ENCODE data around the gene CALR. TPM values are rescaled to one million over a fixed set of nuclear protein-coding genes. Genes with fewer than 3 reads are reported as not detected.
A peak's percentile ranks its signal among the peaks of the same experiment; 100 is the strongest.
"Not testable (repeated sequence)": the region's sequence is repeated elsewhere in the genome, so short reads cannot be mapped to it uniquely, and the experiment has no call there.

The CALR gene
- 2,097 and 2,142 TPM in 2 replicates for total RNA-seq (2012; rRNA removed)

DNA sequence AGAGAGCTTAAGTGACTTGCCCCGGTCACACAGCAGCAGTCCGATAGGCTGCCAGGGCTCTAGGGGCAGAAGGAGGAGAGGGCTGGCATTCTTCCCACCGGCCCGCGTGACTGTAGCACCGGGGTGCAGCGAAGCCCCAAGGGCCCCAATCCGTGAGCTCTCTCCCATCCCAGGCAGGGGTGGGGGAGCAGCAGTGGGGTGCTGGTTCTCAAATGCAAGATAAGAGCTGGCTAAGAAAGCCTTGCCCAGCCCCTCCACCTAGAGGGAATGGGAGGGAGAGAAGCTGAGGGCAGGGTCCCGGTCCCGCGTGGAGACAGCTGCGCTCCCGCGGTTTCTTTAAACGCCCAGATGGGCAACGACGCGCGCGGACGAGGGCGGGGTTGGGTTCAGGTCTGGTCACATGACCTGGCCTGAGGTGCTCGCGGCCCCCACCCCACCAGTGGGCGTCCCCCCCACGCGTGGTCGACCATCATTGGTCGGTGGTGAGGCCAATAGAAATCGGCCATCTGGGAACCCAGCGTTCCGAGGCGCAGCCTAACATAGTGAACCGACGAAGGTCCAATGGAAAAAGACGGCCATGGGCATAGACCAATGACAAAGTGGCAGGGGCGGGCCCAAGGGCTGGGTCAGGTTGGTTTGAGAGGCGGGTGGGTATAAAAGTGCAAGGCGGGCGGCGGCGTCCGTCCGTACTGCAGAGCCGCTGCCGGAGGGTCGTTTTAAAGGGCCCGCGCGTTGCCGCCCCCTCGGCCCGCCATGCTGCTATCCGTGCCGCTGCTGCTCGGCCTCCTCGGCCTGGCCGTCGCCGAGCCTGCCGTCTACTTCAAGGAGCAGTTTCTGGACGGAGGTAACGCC lies at the start of gene CALR:
CALR (plus strand) TSS at position 683 of the 852 bp plus-strand sequence; CDS start at position 754, 71 bp downstream.
- H3K9ac ChIP-seq (ENCODE audit: low read depth, low read length) = peak within 1 kb of the TSS; percentile 99
- no peaks in the 10 kb centered on the region for H3K27me3 ChIP-seq (ENCODE audit: control insufficient read depth, insufficient read depth, low read length)
- no peaks in the 10 kb centered on the region for H3K9me3 ChIP-seq (replicated peaks; ENCODE audit: low read length)
- peaks cover 29% of the 10 kb centered on the region for H3K4me1 ChIP-seq (ENCODE audit: control insufficient read depth, insufficient read depth, low read length)
- peak within 1 kb of the TSS; percentile 95 for H3K4me2 ChIP-seq (ENCODE audit: low read length)
- peaks cover 46% of the 10 kb centered on the region for H3K36me3 ChIP-seq (ENCODE audit: insufficient read depth, low read length)
- peak within 1 kb of the TSS; percentile 99 for H3K4me3 ChIP-seq (ENCODE audit: low read length)

DNA sequence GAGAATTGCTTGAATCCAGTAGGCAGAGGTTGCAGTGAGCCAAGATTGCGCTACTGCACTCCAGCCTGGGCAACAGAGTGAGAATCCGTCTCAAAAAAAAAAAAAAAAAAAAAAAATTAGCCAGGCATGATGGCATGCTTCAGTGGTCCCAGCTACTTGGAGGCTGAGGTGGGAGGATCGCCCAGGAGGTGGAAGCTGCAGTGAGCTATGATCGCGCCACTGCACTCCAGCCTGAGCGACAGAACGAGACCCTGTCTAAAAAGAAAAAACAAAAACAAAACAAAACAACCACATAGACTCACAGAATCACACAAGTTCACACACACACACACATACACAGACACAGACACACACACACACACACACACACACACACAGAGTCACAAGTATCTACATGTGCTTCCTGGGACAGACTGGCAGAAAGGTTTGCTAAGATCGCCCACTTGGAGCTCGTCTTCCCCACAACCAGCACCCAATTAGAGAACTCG lies 48.1 kb upstream of the CALR start:
- H3K27me3 ChIP-seq (ENCODE audit: control insufficient read depth, insufficient read depth, low read length) = peaks cover 15% of the 10 kb centered on the region
- H3K4me1 ChIP-seq (ENCODE audit: control insufficient read depth, insufficient read depth, low read length) = peaks cover 11% of the 10 kb centered on the region
- not testable (repeated sequence) for H3K36me3 ChIP-seq (ENCODE audit: insufficient read depth, low read length); H3K9me3 ChIP-seq (replicated peaks; ENCODE audit: low read length); H3K9ac ChIP-seq (ENCODE audit: low read depth, low read length)
- H3K4me3 ChIP-seq (ENCODE audit: low read length) = peak overlapping the region; percentile 59
- peak overlapping the region; percentile 79 for H3K4me2 ChIP-seq (ENCODE audit: low read length)

DNA sequence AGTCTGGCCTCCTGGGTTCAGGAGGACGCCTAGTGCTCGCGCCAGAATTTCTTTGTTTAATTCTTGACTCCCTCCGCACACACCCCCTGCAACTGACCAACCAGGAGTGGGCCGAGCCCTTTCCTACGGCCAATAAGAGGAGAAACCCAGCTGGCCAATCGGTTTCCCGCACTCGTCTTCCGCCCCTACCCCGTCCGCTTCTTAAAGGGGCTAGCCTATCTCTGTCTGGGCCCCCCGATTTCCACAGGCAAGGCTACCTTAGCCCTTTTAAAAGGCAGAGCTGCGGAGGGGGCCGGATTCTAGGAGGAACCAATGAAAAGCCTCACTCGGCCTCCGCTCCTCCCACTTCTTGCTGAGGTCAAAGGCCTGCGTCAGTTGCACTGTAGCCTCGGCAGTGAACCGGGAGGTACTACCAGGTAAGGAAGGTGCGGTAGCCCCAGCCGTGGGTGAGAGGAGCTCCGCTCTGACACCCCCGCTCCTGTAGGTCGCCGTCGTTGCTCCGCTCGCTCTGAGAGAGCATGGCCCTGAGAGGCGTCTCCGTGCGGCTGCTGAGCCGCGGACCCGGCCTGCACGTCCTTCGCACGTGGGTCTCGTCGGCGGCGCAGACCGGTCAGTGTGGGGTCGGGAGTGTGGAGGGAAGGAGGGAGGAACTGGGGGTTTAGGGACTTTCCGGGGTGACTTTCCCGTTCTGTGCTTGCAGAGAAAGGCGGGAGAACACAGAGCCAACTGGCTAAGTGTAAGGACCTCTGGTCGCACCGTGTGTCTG lies 47.4 kb upstream of the CALR start, which contains the start of gene GCDH:
GCDH (plus strand) TSS at position 374 of the 766 bp plus-strand sequence; CDS start at position 519, 145 bp downstream.
- peak within 1 kb of the TSS; percentile 96 for H3K4me2 ChIP-seq (ENCODE audit: low read length)
- H3K4me1 ChIP-seq (ENCODE audit: control insufficient read depth, insufficient read depth, low read length) = peaks cover 10% of the 10 kb centered on the region
- H3K9ac ChIP-seq (ENCODE audit: low read depth, low read length) = peak within 1 kb of the TSS; percentile 62
- H3K4me3 ChIP-seq (ENCODE audit: low read length) = peak within 1 kb of the TSS; percentile 92
- H3K9me3 ChIP-seq (replicated peaks; ENCODE audit: low read length) = no peaks in the 10 kb centered on the region
- peaks cover 10% of the 10 kb centered on the region for H3K27me3 ChIP-seq (ENCODE audit: control insufficient read depth, insufficient read depth, low read length)
- H3K36me3 ChIP-seq (ENCODE audit: insufficient read depth, low read length) = peaks cover 4% of the 10 kb centered on the region

DNA sequence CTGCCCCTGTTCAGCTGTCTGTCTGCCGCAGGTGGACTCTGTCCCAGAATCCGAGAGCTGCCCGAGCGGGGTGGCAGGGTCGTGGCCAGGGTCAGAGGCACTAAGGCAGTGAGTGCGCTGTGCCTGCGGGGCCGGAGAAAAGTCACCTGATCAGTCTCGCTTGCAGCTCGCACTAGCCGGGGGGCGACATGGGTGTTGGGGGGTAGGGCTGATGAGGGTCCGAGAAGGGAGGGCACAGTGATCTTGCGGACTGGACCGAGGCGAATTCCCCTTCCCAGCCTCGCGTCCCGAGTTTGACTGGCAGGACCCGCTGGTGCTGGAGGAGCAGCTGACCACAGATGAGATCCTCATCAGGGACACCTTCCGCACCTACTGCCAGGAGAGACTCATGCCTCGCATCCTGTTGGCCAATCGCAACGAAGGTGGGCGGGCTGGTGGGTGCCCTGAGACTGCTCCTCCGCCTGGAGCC lies 46.8 kb upstream of the CALR start:
- H3K4me1 ChIP-seq (ENCODE audit: control insufficient read depth, insufficient read depth, low read length) = peaks cover 10% of the 10 kb centered on the region
- H3K4me3 ChIP-seq (ENCODE audit: low read length) = peak overlapping the region; percentile 92
- no peaks in the 10 kb centered on the region for H3K9me3 ChIP-seq (replicated peaks; ENCODE audit: low read length)
- H3K4me2 ChIP-seq (ENCODE audit: low read length) = peak overlapping the region; percentile 96
- H3K9ac ChIP-seq (ENCODE audit: low read depth, low read length) = peak overlapping the region; percentile 62
- peaks cover 5% of the 10 kb centered on the region for H3K27me3 ChIP-seq (ENCODE audit: control insufficient read depth, insufficient read depth, low read length)
- H3K36me3 ChIP-seq (ENCODE audit: insufficient read depth, low read length) = peaks cover 4% of the 10 kb centered on the region

DNA sequence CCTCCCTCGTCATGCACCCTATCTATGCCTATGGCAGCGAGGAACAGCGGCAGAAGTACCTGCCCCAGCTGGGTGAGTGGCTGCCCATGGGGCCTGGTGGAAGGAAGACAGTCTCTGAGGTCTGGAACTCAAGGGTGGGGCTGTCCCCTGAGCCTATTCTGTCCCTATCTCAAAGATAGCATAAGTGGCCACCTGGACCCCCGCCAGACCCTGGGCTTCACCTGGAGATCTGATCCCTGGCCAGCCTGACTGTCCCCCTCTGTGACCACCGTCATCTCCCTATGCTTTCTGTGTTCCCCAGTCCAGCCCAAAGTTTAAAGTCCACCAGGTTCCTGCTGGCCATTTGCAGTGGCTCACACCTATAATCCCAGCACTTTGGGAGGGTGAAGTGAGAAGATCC lies 44.8 kb upstream of the CALR start:
- Histone ChIP-seq H3K36me3 (ENCODE audit: insufficient read depth, low read length) (peaks cover 10% of the 10 kb centered on the region), H3K27me3 (ENCODE audit: control insufficient read depth, insufficient read depth, low read length) (no peaks in the 10 kb centered on the region), H3K9ac (ENCODE audit: low read depth, low read length) (no peak overlapping the region), H3K4me2 (ENCODE audit: low read length) (no peak overlapping the region), H3K4me3 (ENCODE audit: low read length) (no peak overlapping the region), H3K9me3 (replicated peaks; ENCODE audit: low read length) (no peaks in the 10 kb centered on the region), H3K4me1 (ENCODE audit: control insufficient read depth, insufficient read depth, low read length) (peaks cover 10% of the 10 kb centered on the region)

DNA sequence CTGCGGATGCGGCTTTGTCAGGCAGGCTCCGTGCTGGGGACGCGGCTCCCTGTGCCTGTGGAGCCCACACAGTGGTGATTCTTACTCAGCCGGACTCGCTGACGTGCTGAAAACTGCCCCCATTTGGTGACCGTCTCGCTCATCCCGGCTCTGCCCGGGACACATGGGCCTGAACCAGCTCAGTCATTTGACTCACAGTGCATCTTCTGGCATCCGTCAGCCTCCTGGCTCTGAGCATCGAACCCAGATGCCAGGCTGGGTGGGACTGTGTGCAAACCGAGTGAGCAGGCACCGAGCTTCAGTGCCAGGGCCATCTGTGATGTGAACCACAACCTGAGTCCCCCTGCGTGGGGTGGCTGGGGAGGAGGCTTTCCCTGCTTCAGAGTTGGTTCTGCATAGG lies 41.9 kb upstream of the CALR start:
- peaks cover 10% of the 10 kb centered on the region for H3K36me3 ChIP-seq (ENCODE audit: insufficient read depth, low read length)

DNA sequence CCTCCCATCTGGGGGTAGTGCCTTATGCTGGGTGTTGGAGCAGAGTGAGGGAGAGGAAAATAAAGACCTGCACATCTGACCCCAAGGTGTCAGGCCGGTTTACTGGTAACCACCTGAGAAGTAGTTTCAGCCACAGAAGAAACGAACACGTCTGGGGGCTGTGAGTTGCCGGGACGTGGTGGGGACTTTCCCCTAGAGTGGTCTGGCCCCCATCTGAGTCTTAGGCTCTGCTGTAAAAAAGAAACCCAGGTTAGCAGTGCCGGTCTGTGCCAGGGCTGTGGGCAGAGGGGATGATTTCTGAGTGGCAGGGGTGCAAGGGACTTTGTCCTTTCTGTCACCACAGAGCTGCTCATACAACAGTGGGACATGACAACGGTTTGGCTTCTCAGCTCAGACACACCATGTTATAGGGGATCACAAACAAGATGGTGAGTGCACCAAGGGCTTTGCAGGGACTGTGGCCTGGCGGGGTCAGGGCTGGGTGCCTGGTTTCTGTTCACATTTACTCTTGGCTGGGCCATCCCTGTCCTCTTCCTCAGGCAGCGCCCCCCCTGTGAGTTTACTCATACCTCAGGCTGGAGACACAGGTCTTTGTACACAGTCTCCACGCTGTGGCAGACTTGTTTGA lies 38.4 kb upstream of the CALR start:
- H3K4me3 ChIP-seq (ENCODE audit: low read length) = no peak overlapping the region
- peaks cover 5% of the 10 kb centered on the region for H3K36me3 ChIP-seq (ENCODE audit: insufficient read depth, low read length)
- H3K9ac ChIP-seq (ENCODE audit: low read depth, low read length) = no peak overlapping the region
- no peaks in the 10 kb centered on the region for H3K9me3 ChIP-seq (replicated peaks; ENCODE audit: low read length)
- no peaks in the 10 kb centered on the region for H3K4me1 ChIP-seq (ENCODE audit: control insufficient read depth, insufficient read depth, low read length)
- H3K4me2 ChIP-seq (ENCODE audit: low read length) = no peak overlapping the region
- H3K27me3 ChIP-seq (ENCODE audit: control insufficient read depth, insufficient read depth, low read length) = no peaks in the 10 kb centered on the region

More for the DNA sequence above, 41.9 kb upstream of the CALR start:
- no peaks in the 10 kb centered on the region for H3K27me3 ChIP-seq (ENCODE audit: control insufficient read depth, insufficient read depth, low read length)
- no peaks in the 10 kb centered on the region for H3K9me3 ChIP-seq (replicated peaks; ENCODE audit: low read length)
- no peak overlapping the region for H3K9ac ChIP-seq (ENCODE audit: low read depth, low read length)
- no peak overlapping the region for H3K4me2 ChIP-seq (ENCODE audit: low read length)
- H3K4me1 ChIP-seq (ENCODE audit: control insufficient read depth, insufficient read depth, low read length) = peaks cover 5% of the 10 kb centered on the region
- no peak overlapping the region for H3K4me3 ChIP-seq (ENCODE audit: low read length)

DNA sequence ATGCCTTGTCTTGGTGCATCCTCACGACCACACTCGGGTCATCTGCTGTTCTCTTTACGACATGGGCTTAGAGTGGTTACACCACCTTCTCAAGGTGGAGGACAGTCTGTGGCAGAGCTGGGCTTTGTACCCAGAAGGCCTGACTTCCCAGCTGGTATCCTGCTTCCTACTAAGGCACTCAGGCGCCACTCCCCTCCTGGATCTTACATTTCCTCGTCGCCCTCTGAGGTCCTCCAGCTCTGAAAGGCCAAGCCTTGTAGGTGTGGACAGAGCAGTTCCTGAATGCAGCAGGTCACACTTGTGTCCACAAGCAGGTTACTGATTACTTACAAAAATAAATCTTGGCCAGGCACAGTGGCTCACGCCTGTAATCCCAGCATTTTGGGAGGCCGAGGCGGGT lies 31.2 kb upstream of the CALR start:
- H3K9ac ChIP-seq (ENCODE audit: low read depth, low read length) = no peak overlapping the region
- no peaks in the 10 kb centered on the region for H3K4me1 ChIP-seq (ENCODE audit: control insufficient read depth, insufficient read depth, low read length)
- H3K9me3 ChIP-seq (replicated peaks; ENCODE audit: low read length) = no peaks in the 10 kb centered on the region
- no peak overlapping the region for H3K4me3 ChIP-seq (ENCODE audit: low read length)
- no peak overlapping the region for H3K4me2 ChIP-seq (ENCODE audit: low read length)
- H3K27me3 ChIP-seq (ENCODE audit: control insufficient read depth, insufficient read depth, low read length) = no peaks in the 10 kb centered on the region
- H3K36me3 ChIP-seq (ENCODE audit: insufficient read depth, low read length) = no peaks in the 10 kb centered on the region

DNA sequence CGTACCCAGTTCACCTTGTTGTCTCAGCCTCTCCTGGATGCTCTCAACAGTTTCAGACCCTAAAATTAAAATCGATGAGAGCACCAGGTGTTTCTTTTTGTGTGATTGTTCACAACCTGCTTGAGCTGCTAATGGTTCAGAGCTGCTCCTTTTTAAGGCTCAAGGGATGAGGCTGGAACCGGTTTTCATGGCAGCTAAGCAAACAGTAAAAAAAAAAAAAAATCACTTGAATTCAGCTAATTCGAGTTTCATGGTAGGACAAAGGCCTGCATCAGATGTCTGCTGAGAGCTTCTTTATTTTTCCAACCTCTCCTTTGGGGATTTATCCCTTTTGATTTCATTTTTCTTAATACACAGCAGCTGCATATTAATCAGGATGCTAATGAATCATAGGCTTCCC lies 25.8 kb upstream of the CALR start:
- H3K36me3 ChIP-seq (ENCODE audit: insufficient read depth, low read length) = no peaks in the 10 kb centered on the region
- no peak overlapping the region for H3K9ac ChIP-seq (ENCODE audit: low read depth, low read length)
- H3K4me2 ChIP-seq (ENCODE audit: low read length) = peak overlapping the region; percentile 49
- H3K4me3 ChIP-seq (ENCODE audit: low read length) = no peak overlapping the region
- no peaks in the 10 kb centered on the region for H3K27me3 ChIP-seq (ENCODE audit: control insufficient read depth, insufficient read depth, low read length)
- H3K9me3 ChIP-seq (replicated peaks; ENCODE audit: low read length) = no peaks in the 10 kb centered on the region
- peaks cover 14% of the 10 kb centered on the region for H3K4me1 ChIP-seq (ENCODE audit: control insufficient read depth, insufficient read depth, low read length)

DNA sequence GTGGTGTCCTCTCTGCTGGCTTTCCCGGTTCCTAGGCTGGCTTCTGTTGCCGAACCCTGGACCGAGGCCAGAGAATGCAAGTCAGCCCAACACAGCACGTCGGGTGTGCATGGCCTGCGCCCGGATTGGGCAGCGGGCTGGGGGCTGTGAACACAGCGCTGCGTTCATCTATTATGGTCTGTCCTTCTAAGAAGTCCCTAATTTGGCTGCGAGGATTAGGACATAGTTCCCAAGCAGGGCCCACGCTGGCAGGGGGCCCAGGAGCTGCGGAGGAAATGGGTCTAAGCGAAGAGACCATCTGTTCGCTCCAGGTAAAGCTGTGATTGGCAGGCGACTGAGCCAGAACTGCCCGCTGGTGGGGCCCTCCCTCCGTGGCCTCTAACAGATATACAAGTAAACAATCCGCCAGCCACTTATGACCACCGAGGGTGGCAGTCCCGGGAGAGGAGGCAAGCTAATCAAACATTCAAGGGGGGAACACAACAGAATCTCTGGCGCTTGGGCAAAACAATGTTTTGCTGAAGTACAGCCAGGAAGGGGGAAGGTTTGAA lies 25.3 kb upstream of the CALR start:
- Histone ChIP-seq H3K36me3 (ENCODE audit: insufficient read depth, low read length) (no peaks in the 10 kb centered on the region), H3K4me3 (ENCODE audit: low read length) (peak overlapping the region; percentile 26), H3K9me3 (replicated peaks; ENCODE audit: low read length) (no peaks in the 10 kb centered on the region), H3K27me3 (ENCODE audit: control insufficient read depth, insufficient read depth, low read length) (no peaks in the 10 kb centered on the region), H3K4me2 (ENCODE audit: low read length) (peak overlapping the region; percentile 49), H3K9ac (ENCODE audit: low read depth, low read length) (no peak overlapping the region), H3K4me1 (ENCODE audit: control insufficient read depth, insufficient read depth, low read length) (peaks cover 14% of the 10 kb centered on the region)
